Immature natural killer cell (primary cell): ENCODE measurements around the gene ELOVL7. TPM values are rescaled to one million over a fixed set of nuclear protein-coding genes. Genes with fewer than 3 reads are reported as not detected.
"Not testable (repeated sequence)": the region's sequence is repeated elsewhere in the genome, so short reads cannot be mapped to it uniquely, and the experiment has no call there.

ENCODE experiments used
- DNase-seq, 3 donors: peaks; one replicate each; pipeline ENCODE4 v3.0.0; 2022; ENCODE audit warnings: mixed read lengths in 1 of 3
- H3K27ac Mint-ChIP-seq, 6 donors: one replicate each; pipeline ENCODE4 v1.8.0; 2020; ENCODE audit warnings: mixed read lengths in 6 of 6, mild to moderate bottlenecking in 5 of 6, inconsistent platforms in 4 of 6, moderate library complexity in 3 of 6
- H3K27me3 Mint-ChIP-seq, 3 donors: one replicate each; pipeline ENCODE4 v1.8.0; 2020 to 2021; ENCODE audit warnings: low read depth in 3 of 3, mild to moderate bottlenecking in 3 of 3, mixed read lengths in 3 of 3, moderate library complexity in 3 of 3, inconsistent platforms in 1 of 3
- H3K36me3 Mint-ChIP-seq, 3 donors: one replicate each; pipeline ENCODE4 v1.8.0; 2020; ENCODE audit warnings: mixed read lengths in 3 of 3, inconsistent platforms in 2 of 3, mild to moderate bottlenecking in 2 of 3
- H3K4me1 Mint-ChIP-seq, 2 donors: one replicate each; pipeline ENCODE4 v1.8.0; 2020; ENCODE audit warnings: inconsistent platforms in 2 of 2, mild to moderate bottlenecking in 2 of 2, mixed read lengths in 2 of 2, moderate library complexity in 1 of 2
- H3K4me3 Mint-ChIP-seq, 5 donors: one replicate each; pipeline ENCODE4 v1.8.0; 2020; ENCODE audit warnings: mild to moderate bottlenecking in 5 of 5, mixed read lengths in 5 of 5, inconsistent platforms in 3 of 5, moderate library complexity in 3 of 5
- H3K9me3 Mint-ChIP-seq, 6 donors: one replicate each; pipeline ENCODE4 v1.8.0; 2020; ENCODE audit warnings: mild to moderate bottlenecking in 6 of 6, mixed read lengths in 6 of 6, inconsistent platforms in 4 of 6, moderate library complexity in 3 of 6
- polyA plus RNA-seq, 3 donors: library from polyadenylated mRNA; unstranded; fragments of 300-500 nt; fragmentation: Illumina TruSeq; gene quantifications; one replicate each; pipeline ENCODE4 v1.2.3, GENCODE V29; 2021

The ELOVL7 gene
- polyA plus RNA-seq, 3 donors from 2014 or later, result 0.08 to 1.5 TPM; not detected in 1

- Mint-ChIP-seq H3K9me3 (peaks cover 0 to 5% (median 1%) of the 10 kb centered on the region in 6 donors), H3K27me3 (peaks cover 0 to 6% (median 0%) of the 10 kb centered on the region in 3 donors), H3K4me1 (no peaks in the 10 kb centered on the region), H3K27ac (no peak overlapping the region), H3K4me3 (no peak overlapping the region), H3K36me3 (no peaks in the 10 kb centered on the region)
- no peak for DNase-seq
Observed at GRCh38 chr5:60797482-60798153, 46.5 kb downstream of the ELOVL7 start.

- not testable (repeated sequence) for DNase-seq, H3K4me3 Mint-ChIP-seq, H3K27ac Mint-ChIP-seq, H3K9me3 Mint-ChIP-seq, H3K36me3 Mint-ChIP-seq, H3K4me1 Mint-ChIP-seq
- H3K27me3 Mint-ChIP-seq, result peaks cover 0 to 11% (median 2%) of the 10 kb centered on the region in 3 donors
Observed at GRCh38 chr5:60795424-60795950, 48.6 kb downstream of the ELOVL7 start.

GRCh38 chr5:60794691-60795090 lies 49.4 kb downstream of the ELOVL7 start:
- Mint-ChIP-seq H3K4me3 (no peak overlapping the region), H3K9me3 (peaks cover 0 to 5% (median 1%) of the 10 kb centered on the region in 6 donors), H3K27me3 (peaks cover 0 to 11% (median 2%) of the 10 kb centered on the region in 3 donors), H3K4me1 (no peaks in the 10 kb centered on the region), H3K36me3 (no peaks in the 10 kb centered on the region), H3K27ac (no peak overlapping the region)
- no peak for DNase-seq

- DNase-seq, result no peak
- Mint-ChIP-seq H3K36me3 (no peaks in the 10 kb centered on the region), H3K27ac (no peak overlapping the region), H3K4me1 (no peaks in the 10 kb centered on the region), H3K9me3 (peaks cover 0 to 8% (median 0%) of the 10 kb centered on the region in 6 donors), H3K4me3 (no peak overlapping the region), H3K27me3 (peaks cover 0 to 11% (median 4%) of the 10 kb centered on the region in 3 donors)
Observed at GRCh38 chr5:60792438-60792837, 51.6 kb downstream of the ELOVL7 start.

- Mint-ChIP-seq H3K9me3 (peaks cover 0 to 7% (median 0%) of the 10 kb centered on the region in 6 donors), H3K27me3 (peaks cover 0 to 8% (median 4%) of the 10 kb centered on the region in 3 donors), H3K4me3 (no peak overlapping the region), H3K27ac (no peak overlapping the region), H3K36me3 (no peaks in the 10 kb centered on the region), H3K4me1 (no peaks in the 10 kb centered on the region)
- DNase-seq, result no peak
Observed at GRCh38 chr5:60789551-60789950, 54.5 kb downstream of the ELOVL7 start.

- peaks cover 0 to 7% (median 0%) of the 10 kb centered on the region in 6 donors for H3K9me3 Mint-ChIP-seq
- no peak overlapping the region for H3K27ac Mint-ChIP-seq
- no peaks in the 10 kb centered on the region for H3K36me3 Mint-ChIP-seq
- H3K4me3 Mint-ChIP-seq, result no peak overlapping the region
- no peaks in the 10 kb centered on the region for H3K4me1 Mint-ChIP-seq
- H3K27me3 Mint-ChIP-seq, result peaks cover 0 to 8% (median 4%) of the 10 kb centered on the region in 3 donors
- no peak for DNase-seq
Observed at GRCh38 chr5:60788863-60789513, 55.1 kb downstream of the ELOVL7 start.

- Mint-ChIP-seq H3K4me3 (no peak overlapping the region), H3K27ac (no peak overlapping the region), H3K4me1 (no peaks in the 10 kb centered on the region), H3K9me3 (peaks cover 0 to 8% (median under 1%) of the 10 kb centered on the region in 6 donors), H3K36me3 (no peaks in the 10 kb centered on the region), H3K27me3 (peaks cover 0 to 4% (median 0%) of the 10 kb centered on the region in 3 donors)
- no peak for DNase-seq
Observed at GRCh38 chr5:60779466-60779865, 64.6 kb downstream of the ELOVL7 start.

- Mint-ChIP-seq H3K36me3 (no peaks in the 10 kb centered on the region), H3K27me3 (peaks cover 0 to 4% (median 3%) of the 10 kb centered on the region in 3 donors)
Observed at GRCh38 chr5:60776343-60776742, 67.7 kb downstream of the ELOVL7 start.

GRCh38 chr5:60765019-60765709 lies 78.9 kb downstream of the ELOVL7 start:
- no peaks in the 10 kb centered on the region for H3K9me3 Mint-ChIP-seq
- no peak for DNase-seq
- no peaks in the 10 kb centered on the region for H3K4me1 Mint-ChIP-seq
- no peak overlapping the region for H3K27ac Mint-ChIP-seq
- no peaks in the 10 kb centered on the region for H3K36me3 Mint-ChIP-seq
- peaks cover 0 to 3% (median 0%) of the 10 kb centered on the region in 3 donors for H3K27me3 Mint-ChIP-seq
- no peak overlapping the region for H3K4me3 Mint-ChIP-seq

More at GRCh38 chr5:60776343-60776742, 67.7 kb downstream of the ELOVL7 start:
- peaks cover 0 to 8% (median 3%) of the 10 kb centered on the region in 6 donors for H3K9me3 Mint-ChIP-seq
- no peaks in the 10 kb centered on the region for H3K4me1 Mint-ChIP-seq
- DNase-seq, result no peak
- no peak overlapping the region for H3K27ac Mint-ChIP-seq
- no peak overlapping the region for H3K4me3 Mint-ChIP-seq

GRCh38 chr5:60763061-60763460 lies 81.0 kb downstream of the ELOVL7 start:
- Mint-ChIP-seq H3K9me3 (peaks cover 0 to 3% (median 0%) of the 10 kb centered on the region in 6 donors), H3K36me3 (no peaks in the 10 kb centered on the region), H3K4me1 (no peaks in the 10 kb centered on the region), H3K4me3 (no peak overlapping the region), H3K27me3 (peaks cover 0 to 3% (median 0%) of the 10 kb centered on the region in 3 donors), H3K27ac (no peak overlapping the region)
- DNase-seq, result no peak

GRCh38 chr5:60754495-60754894 lies 89.6 kb downstream of the ELOVL7 start:
- Mint-ChIP-seq H3K9me3 (no peaks in the 10 kb centered on the region), H3K27me3 (no peaks in the 10 kb centered on the region), H3K27ac (no peak overlapping the region), H3K4me3 (no peak overlapping the region), H3K36me3 (no peaks in the 10 kb centered on the region), H3K4me1 (no peaks in the 10 kb centered on the region)
- no peak for DNase-seq

- no peaks in the 10 kb centered on the region for H3K36me3 Mint-ChIP-seq
- no peak for DNase-seq
- H3K27ac Mint-ChIP-seq, result no peak overlapping the region
- H3K27me3 Mint-ChIP-seq, result peaks cover 0 to 6% (median 4%) of the 10 kb centered on the region in 3 donors
- H3K4me3 Mint-ChIP-seq, result no peak overlapping the region
- H3K4me1 Mint-ChIP-seq, result no peaks in the 10 kb centered on the region
- H3K9me3 Mint-ChIP-seq, result peaks cover 0 to 18% (median 6%) of the 10 kb centered on the region in 6 donors
Observed at GRCh38 chr5:60744682-60745081, 99.4 kb downstream of the ELOVL7 start.

GRCh38 chr5:60743511-60744314 lies 100.4 kb downstream of the ELOVL7 start:
- H3K4me3 Mint-ChIP-seq, result no peak overlapping the region
- no peaks in the 10 kb centered on the region for H3K36me3 Mint-ChIP-seq
- no peak for DNase-seq
- peaks cover 0 to 6% (median 4%) of the 10 kb centered on the region in 3 donors for H3K27me3 Mint-ChIP-seq
- H3K9me3 Mint-ChIP-seq, result peaks cover 0 to 18% (median 7%) of the 10 kb centered on the region in 6 donors
- no peaks in the 10 kb centered on the region for H3K4me1 Mint-ChIP-seq
- H3K27ac Mint-ChIP-seq, result no peak overlapping the region
